ENCODE measurements around the gene TENT5A.

DNA sequence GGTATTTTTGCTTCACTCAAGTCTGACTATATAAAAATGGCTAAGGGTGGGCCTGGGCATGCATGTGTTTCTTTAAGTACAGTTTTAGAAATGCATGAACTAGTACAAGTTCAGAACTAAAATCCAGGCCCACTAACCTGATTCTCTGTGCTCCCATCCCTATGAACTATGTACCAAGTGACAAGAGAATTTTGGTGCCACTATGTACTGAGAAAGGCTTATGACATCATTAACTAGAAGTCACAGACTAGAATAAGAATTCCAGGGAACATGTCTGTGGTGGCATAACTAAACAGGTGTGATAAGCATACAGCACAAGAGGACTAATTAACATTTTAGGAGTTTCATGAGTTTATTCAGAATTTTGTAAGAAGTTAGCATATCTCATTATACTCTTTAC, 16.1 kb downstream of the TENT5A start:
- TF ChIP-seq, protein P1, sequence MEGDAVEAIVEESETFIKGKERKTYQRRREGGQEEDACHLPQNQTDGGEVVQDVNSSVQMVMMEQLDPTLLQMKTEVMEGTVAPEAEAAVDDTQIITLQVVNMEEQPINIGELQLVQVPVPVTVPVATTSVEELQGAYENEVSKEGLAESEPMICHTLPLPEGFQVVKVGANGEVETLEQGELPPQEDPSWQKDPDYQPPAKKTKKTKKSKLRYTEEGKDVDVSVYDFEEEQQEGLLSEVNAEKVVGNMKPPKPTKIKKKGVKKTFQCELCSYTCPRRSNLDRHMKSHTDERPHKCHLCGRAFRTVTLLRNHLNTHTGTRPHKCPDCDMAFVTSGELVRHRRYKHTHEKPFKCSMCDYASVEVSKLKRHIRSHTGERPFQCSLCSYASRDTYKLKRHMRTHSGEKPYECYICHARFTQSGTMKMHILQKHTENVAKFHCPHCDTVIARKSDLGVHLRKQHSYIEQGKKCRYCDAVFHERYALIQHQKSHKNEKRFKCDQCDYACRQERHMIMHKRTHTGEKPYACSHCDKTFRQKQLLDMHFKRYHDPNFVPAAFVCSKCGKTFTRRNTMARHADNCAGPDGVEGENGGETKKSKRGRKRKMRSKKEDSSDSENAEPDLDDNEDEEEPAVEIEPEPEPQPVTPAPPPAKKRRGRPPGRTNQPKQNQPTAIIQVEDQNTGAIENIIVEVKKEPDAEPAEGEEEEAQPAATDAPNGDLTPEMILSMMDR (IDR thresholded peaks at IDR 0.05; ENCODE audit: extremely low read depth in 1 of 2, insufficient read depth in 1 of 2, low read depth in 1 of 2, low read length in 2 of 2) = no peak
- TF ChIP-seq POLR2A (IDR thresholded peaks at IDR 0.05; ENCODE audit: low read depth, low read length) = no peak
- no peak for TF ChIP-seq POLR2AphosphoS5 (IDR thresholded peaks at IDR 0.05; ENCODE audit: insufficient read depth, low read depth, low read length)
